Uterus (tissue), 2 donors: ENCODE data around the gene RPL3.

Experiments
- CTCF ChIP-seq, 4 experiments: fragments of 200-600 bp in 2 of 4; fragments of 450-650 bp in 2 of 4; sonication (generic) in 2 of 4; IDR thresholded peaks; one replicate each; pipeline ENCODE4 v1.5.1; 2016 to 2019; ENCODE audit warnings: antibody characterized with exemption in 4 of 4, mild to moderate bottlenecking in 2 of 4, moderate library complexity in 1 of 4
- POLR2A ChIP-seq, 2 donors: fragments of 450-650 bp; IDR thresholded peaks; one replicate each; pipeline ENCODE4 v1.6.1; 2016; ENCODE audit warnings: antibody characterized with exemption in 2 of 2, mild to moderate bottlenecking in 1 of 2, moderate library complexity in 1 of 2

- TF ChIP-seq CTCF (IDR thresholded peaks at IDR 0.05) (no peak), POLR2A (IDR thresholded peaks at IDR 0.05) (no peak)
These were observed 40.1 kb downstream of the RPL3 start for GRCh38 chr22:39279170-39279850.
